ENCODE results near the gene FABP6.
"Not testable (repeated sequence)": the region's sequence is repeated elsewhere in the genome, so short reads cannot be mapped to it uniquely, and the experiment has no call there.

Gene FABP6

GRCh38 chr5:160249570-160249969 is 20.3 kb downstream of the FABP6 start:
- peaks cover 20% of the 10 kb centered on the region for H3K36me3 ChIP-seq (ENCODE audit: control insufficient read depth, insufficient read depth, low read length)
- H3K4me1 ChIP-seq (ENCODE audit: control insufficient read depth, insufficient read depth, low read length); H3K9me3 ChIP-seq (ENCODE audit: control insufficient read depth, insufficient read depth, low read length); H3K27ac ChIP-seq (ENCODE audit: low read length); H3K4me3 ChIP-seq (ENCODE audit: low read length); DNase-seq (ENCODE audit: low read depth, low spot score); H3K27me3 ChIP-seq (ENCODE audit: control insufficient read depth, insufficient read depth, low read length): not testable (repeated sequence)
- no CpG with 5 or more reads among the region's 1 CpG for WGBS (ENCODE audit: insufficient coverage, insufficient read length)

DNA sequence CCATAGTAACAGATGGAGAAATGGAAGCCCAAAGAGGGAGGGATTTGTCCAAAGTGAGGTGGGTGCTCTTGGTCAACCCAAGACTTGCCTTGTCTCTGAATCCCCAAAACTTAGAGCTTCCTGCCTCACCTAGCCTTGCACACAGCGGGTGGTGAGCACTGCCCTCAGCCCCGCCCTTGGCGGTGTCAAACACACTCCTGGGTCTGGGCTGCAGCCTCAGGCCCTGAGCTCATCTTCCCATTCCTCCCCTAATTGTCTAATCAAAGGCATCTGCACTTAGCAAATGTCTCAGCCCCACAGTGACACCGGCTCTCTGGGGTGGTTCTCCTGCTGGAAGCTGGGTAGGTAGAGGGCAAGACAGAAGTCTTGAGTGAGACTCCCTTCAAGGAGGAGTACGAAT is 20.9 kb downstream of the FABP6 start:
- Histone ChIP-seq H3K27me3 (ENCODE audit: control insufficient read depth, insufficient read depth, low read length) (no peaks in the 10 kb centered on the region), H3K36me3 (ENCODE audit: control insufficient read depth, insufficient read depth, low read length) (peaks cover 21% of the 10 kb centered on the region), H3K4me1 (ENCODE audit: control insufficient read depth, insufficient read depth, low read length) (no peaks in the 10 kb centered on the region), H3K27ac (ENCODE audit: low read length) (no peak overlapping the region), H3K4me3 (ENCODE audit: low read length) (no peak overlapping the region), H3K9me3 (ENCODE audit: control insufficient read depth, insufficient read depth, low read length) (no peaks in the 10 kb centered on the region)
- no peak for DNase-seq (ENCODE audit: low read depth, low spot score)
- no CpG with 5 or more reads among the region's 5 CpGs for WGBS (ENCODE audit: insufficient coverage, insufficient read length)

DNA sequence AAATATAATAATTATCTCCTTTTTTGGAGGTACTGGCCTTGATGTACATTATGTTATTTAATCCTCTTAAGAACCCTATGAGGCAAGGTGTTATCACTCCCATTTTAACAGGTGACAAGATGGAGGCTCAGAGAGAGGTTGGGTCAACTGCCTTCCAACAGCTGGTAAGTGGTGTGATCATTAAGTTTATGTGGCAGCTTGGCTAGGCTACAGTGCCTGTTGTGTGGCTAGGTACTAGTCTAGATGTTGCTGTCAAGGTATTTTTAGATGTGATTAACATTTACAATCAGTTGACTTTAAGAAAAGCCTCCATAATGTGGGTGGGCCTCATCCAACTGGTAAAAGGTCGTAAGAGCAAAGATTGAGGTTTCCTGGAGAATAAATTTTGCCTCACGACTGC is 21.5 kb downstream of the FABP6 start:
- Histone ChIP-seq H3K4me3 (ENCODE audit: low read length) (no peak overlapping the region), H3K9me3 (ENCODE audit: control insufficient read depth, insufficient read depth, low read length) (no peaks in the 10 kb centered on the region), H3K27ac (ENCODE audit: low read length) (no peak overlapping the region), H3K27me3 (ENCODE audit: control insufficient read depth, insufficient read depth, low read length) (no peaks in the 10 kb centered on the region), H3K36me3 (ENCODE audit: control insufficient read depth, insufficient read depth, low read length) (peaks cover 24% of the 10 kb centered on the region), H3K4me1 (ENCODE audit: control insufficient read depth, insufficient read depth, low read length) (no peaks in the 10 kb centered on the region)
- no peak for DNase-seq (ENCODE audit: low read depth, low spot score)
- no CpG with 5 or more reads among the region's 2 CpGs for WGBS (ENCODE audit: insufficient coverage, insufficient read length)

DNA sequence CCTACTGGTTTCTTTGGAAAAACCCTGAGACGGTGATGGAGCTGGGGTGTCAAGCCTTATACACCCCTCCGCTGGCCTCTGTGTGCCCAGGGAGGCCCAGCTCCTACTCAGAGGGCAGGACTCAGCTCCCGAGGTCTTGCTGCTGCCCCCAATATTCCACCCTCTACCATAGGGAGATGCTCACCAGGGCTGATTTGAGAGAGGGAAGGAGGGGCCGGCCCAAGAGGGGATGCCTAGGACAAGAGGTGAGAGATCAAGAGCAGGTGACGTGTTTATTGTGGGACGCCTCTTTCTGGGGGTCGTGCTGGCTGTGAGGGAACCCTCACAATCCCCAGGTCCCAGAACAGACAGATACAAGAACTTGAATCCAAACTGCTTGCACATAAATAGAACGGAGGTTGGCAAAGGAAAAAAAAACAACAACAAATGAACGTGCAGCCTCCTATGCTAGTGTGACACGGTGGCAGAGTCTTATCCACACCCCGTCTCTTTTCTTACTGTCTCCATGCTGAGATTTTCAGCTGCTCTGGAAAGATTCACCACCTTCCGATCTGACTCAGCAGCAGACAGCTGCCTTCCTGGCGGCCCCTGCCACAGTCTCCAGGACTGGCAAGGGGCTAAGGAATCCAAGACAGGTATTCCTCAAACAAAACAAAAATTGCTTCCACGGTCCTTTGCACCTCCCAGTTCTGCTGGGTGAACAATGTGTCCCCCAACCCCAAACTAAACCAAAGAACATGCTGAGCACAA is 22.3 kb downstream of the FABP6 start:
- Histone ChIP-seq H3K27me3 (ENCODE audit: control insufficient read depth, insufficient read depth, low read length) (no peaks in the 10 kb centered on the region), H3K36me3 (ENCODE audit: control insufficient read depth, insufficient read depth, low read length) (peaks cover 24% of the 10 kb centered on the region), H3K9me3 (ENCODE audit: control insufficient read depth, insufficient read depth, low read length) (no peaks in the 10 kb centered on the region), H3K4me1 (ENCODE audit: control insufficient read depth, insufficient read depth, low read length) (no peaks in the 10 kb centered on the region), H3K4me3 (ENCODE audit: low read length) (no peak overlapping the region), H3K27ac (ENCODE audit: low read length) (no peak overlapping the region)
- no peak for DNase-seq (ENCODE audit: low read depth, low spot score)
- WGBS (ENCODE audit: insufficient coverage, insufficient read length) = no CpG with 5 or more reads among the region's 14 CpGs

- DNase-seq (ENCODE audit: low read depth, low spot score) = no peak
- no peak overlapping the region for H3K27ac ChIP-seq (ENCODE audit: low read length)
- no peaks in the 10 kb centered on the region for H3K9me3 ChIP-seq (ENCODE audit: control insufficient read depth, insufficient read depth, low read length)
- H3K4me1 ChIP-seq (ENCODE audit: control insufficient read depth, insufficient read depth, low read length) = no peaks in the 10 kb centered on the region
- H3K27me3 ChIP-seq (ENCODE audit: control insufficient read depth, insufficient read depth, low read length) = no peaks in the 10 kb centered on the region
- no peak overlapping the region for H3K4me3 ChIP-seq (ENCODE audit: low read length)
- WGBS (ENCODE audit: insufficient coverage, insufficient read length) = no CpG with 5 or more reads among the region's 9 CpGs
- peaks cover 24% of the 10 kb centered on the region for H3K36me3 ChIP-seq (ENCODE audit: control insufficient read depth, insufficient read depth, low read length)
These were observed 23.6 kb downstream of the FABP6 start for GRCh38 chr5:160252916-160253315.

GRCh38 chr5:160253441-160253840 is 24.1 kb downstream of the FABP6 start:
- Histone ChIP-seq H3K27ac (ENCODE audit: low read length) (no peak overlapping the region), H3K36me3 (ENCODE audit: control insufficient read depth, insufficient read depth, low read length) (peaks cover 24% of the 10 kb centered on the region), H3K27me3 (ENCODE audit: control insufficient read depth, insufficient read depth, low read length) (no peaks in the 10 kb centered on the region), H3K4me1 (ENCODE audit: control insufficient read depth, insufficient read depth, low read length) (no peaks in the 10 kb centered on the region), H3K9me3 (ENCODE audit: control insufficient read depth, insufficient read depth, low read length) (no peaks in the 10 kb centered on the region), H3K4me3 (ENCODE audit: low read length) (no peak overlapping the region)
- no CpG with 5 or more reads among the region's 17 CpGs for WGBS (ENCODE audit: insufficient coverage, insufficient read length)
- DNase-seq (ENCODE audit: low read depth, low spot score) = no peak

GRCh38 chr5:160254706-160255105 is 25.4 kb downstream of the FABP6 start:
- no peak for DNase-seq (ENCODE audit: low read depth, low spot score)
- WGBS (ENCODE audit: insufficient coverage, insufficient read length) = no CpG with 5 or more reads among the region's 6 CpGs

GRCh38 chr5:160259341-160259740 is 30.0 kb downstream of the FABP6 start:
- H3K9me3 ChIP-seq (ENCODE audit: control insufficient read depth, insufficient read depth, low read length) = no peaks in the 10 kb centered on the region
- peaks cover 3% of the 10 kb centered on the region for H3K4me1 ChIP-seq (ENCODE audit: control insufficient read depth, insufficient read depth, low read length)
- WGBS (ENCODE audit: insufficient coverage, insufficient read length) = no CpG with 5 or more reads among the region's 7 CpGs
- no peak overlapping the region for H3K4me3 ChIP-seq (ENCODE audit: low read length)
- DNase-seq (ENCODE audit: low read depth, low spot score) = no peak
- no peaks in the 10 kb centered on the region for H3K27me3 ChIP-seq (ENCODE audit: control insufficient read depth, insufficient read depth, low read length)
- peaks cover 8% of the 10 kb centered on the region; the same call in 1 of the 2 replicates for H3K36me3 ChIP-seq (ENCODE audit: control insufficient read depth, insufficient read depth, low read length)
- no peak overlapping the region for H3K27ac ChIP-seq (ENCODE audit: low read length)

More at GRCh38 chr5:160254706-160255105, 25.4 kb downstream of the FABP6 start:
- no peaks in the 10 kb centered on the region for H3K27me3 ChIP-seq (ENCODE audit: control insufficient read depth, insufficient read depth, low read length)
- H3K36me3 ChIP-seq (ENCODE audit: control insufficient read depth, insufficient read depth, low read length) = peaks cover 26% of the 10 kb centered on the region
- no peaks in the 10 kb centered on the region for H3K4me1 ChIP-seq (ENCODE audit: control insufficient read depth, insufficient read depth, low read length)
- H3K9me3 ChIP-seq (ENCODE audit: control insufficient read depth, insufficient read depth, low read length) = no peaks in the 10 kb centered on the region
- no peak overlapping the region for H3K27ac ChIP-seq (ENCODE audit: low read length)
- H3K4me3 ChIP-seq (ENCODE audit: low read length) = no peak overlapping the region

GRCh38 chr5:160260006-160260775 is 30.9 kb downstream of the FABP6 start:
- Histone ChIP-seq H3K27me3 (ENCODE audit: control insufficient read depth, insufficient read depth, low read length) (no peaks in the 10 kb centered on the region), H3K4me1 (ENCODE audit: control insufficient read depth, insufficient read depth, low read length) (peaks cover 3% of the 10 kb centered on the region), H3K4me3 (ENCODE audit: low read length) (no peak overlapping the region), H3K27ac (ENCODE audit: low read length) (no peak overlapping the region), H3K9me3 (ENCODE audit: control insufficient read depth, insufficient read depth, low read length) (no peaks in the 10 kb centered on the region), H3K36me3 (ENCODE audit: control insufficient read depth, insufficient read depth, low read length) (0 out of 2 replicates have a peak, but pooled peaks cover 5% of the 10 kb centered on the region)
- no peak for DNase-seq (ENCODE audit: low read depth, low spot score)
- WGBS (ENCODE audit: insufficient coverage, insufficient read length) = no CpG with 5 or more reads among the region's 14 CpGs

DNA sequence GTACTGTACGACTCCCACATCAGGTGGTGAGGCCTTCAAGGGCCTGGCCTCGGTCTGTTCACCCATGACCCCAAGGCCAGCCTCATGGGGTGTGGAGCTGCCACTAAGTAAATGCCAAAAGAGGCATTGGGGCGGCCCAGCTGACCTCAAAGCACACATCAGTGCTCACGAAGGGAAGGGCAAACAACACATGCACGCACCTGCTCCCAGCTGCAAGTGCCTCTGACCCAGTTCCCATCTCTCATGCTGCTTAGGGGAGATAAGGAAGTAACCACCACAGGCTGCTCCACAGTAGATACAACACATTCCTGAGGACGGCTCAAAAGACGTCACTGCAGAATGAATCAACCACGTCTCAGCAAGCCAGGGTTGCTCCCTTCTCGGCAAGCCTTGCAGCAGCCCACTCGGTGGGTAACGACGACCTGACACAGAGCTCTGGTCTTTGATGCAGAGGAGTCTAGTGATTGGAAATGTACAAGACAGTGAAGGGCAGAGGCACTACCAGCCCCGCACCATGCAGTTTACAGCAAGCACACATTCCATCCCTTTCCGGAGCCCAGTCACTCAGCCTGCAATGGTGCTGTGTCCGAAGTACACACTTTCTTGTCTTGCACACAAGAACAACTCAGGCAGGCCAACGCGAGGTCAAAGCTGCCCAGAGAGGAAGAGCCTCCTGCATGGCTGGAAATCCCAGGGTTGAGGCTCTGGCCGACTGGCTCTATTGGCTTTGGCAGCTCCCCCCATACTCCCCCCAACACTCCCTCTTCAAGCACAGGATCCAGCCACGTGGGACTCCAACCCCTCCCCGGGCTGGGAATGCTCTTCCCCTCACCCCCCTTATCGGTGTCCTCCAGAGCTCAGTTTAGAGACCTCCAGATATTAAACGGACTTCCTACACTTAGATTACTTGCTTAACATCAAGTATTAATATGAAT is 31.8 kb downstream of the FABP6 start:
- Histone ChIP-seq H3K4me3 (ENCODE audit: low read length) (no peak overlapping the region), H3K9me3 (ENCODE audit: control insufficient read depth, insufficient read depth, low read length) (no peaks in the 10 kb centered on the region), H3K27me3 (ENCODE audit: control insufficient read depth, insufficient read depth, low read length) (no peaks in the 10 kb centered on the region), H3K4me1 (ENCODE audit: control insufficient read depth, insufficient read depth, low read length) (peaks cover 5% of the 10 kb centered on the region), H3K36me3 (ENCODE audit: control insufficient read depth, insufficient read depth, low read length) (0 out of 2 replicates have a peak, but pooled peaks cover 2% of the 10 kb centered on the region), H3K27ac (ENCODE audit: low read length) (no peak overlapping the region)
- no peak for DNase-seq (ENCODE audit: low read depth, low spot score)
- no CpG with 5 or more reads among the region's 22 CpGs for WGBS (ENCODE audit: insufficient coverage, insufficient read length)

Data from iPS DF 6.9 (cell line).